ENCODE results near the gene REN. TPM values are rescaled to one million over a fixed set of nuclear protein-coding genes. Genes with fewer than 3 reads are reported as not detected.

REN gene
- not detected for total RNA-seq

DNA sequence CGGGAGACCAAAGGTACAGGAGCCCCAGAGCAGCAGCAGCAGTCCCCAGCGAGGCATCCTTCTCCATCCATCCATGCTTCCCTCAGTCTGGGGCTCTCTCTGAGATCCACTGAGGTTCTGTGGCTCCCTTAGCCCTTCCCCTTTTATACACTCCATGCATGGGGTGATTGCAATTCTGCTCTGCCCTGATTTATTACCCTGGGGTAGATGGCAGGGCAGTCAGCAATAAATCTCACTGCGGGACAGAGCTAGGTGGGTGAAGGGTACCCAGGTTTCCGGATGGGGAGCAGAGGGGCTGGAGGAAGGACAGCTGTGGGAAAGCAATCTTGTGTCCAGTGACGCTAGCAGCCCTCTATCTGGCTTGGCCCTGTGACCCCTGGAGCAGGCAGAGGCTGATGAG lies at the start of gene REN:
REN (minus strand) TSS at position 119 of the 400 bp plus-strand sequence; CDS start at position 75, 44 bp downstream.
- POLR2A ChIA-PET: no interaction called here
- peaks cover 33% of the 10 kb centered on the region for H3K9me3 Mint-ChIP-seq

DNA sequence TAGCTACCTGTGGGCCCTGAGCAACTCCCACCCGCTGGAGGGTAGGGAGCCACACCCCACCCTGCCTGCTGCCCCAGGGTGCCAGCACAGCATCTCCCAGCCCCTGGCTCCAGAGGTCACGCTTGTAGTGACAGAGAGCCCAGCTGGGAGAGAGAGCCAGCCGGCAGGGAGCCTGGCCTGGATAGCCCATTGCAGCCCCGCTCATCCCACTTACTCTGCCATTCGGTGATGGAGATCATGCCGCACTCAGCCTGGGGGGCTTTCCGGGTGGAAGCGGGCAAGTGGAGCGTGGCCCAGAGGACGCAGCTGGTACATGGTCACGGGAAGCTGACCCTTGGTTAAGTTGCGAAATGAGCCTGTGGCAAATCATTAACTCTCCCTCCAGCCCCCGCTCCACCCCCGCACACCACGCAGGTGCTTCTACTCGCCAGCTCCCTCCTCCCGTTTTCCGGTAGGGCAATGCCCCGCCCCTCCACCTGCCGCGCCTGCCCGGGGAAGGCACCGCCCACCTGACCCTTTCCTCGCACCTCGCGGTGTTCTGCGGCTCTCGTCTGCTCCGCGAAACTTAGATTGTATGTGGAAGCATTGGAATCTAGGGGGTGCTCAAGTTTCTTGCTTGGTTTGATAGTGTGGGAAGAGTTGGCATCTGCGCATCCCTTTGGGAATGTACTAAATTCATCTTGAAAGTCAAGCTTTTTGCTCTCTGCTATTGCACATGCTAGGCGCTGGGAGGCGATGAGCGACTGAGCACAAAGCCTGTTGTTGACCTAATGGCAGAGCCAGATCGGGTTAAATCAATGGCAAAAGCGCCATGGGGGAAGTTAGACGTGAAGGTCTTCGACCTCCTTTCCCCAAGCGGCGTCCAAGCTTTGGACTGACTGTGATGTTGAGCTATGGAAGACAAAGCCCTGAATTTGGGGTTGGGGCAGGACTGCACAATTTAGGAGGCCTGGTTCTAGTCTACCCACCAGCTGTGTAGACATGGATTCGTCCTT lies 47.8 kb upstream of the REN start, which contains the start of gene GOLT1A:
GOLT1A (minus strand) TSS at position 321 of the 995 bp plus-strand sequence; CDS start at position 239, 82 bp downstream.
- Mint-ChIP-seq H3K27ac (no peak within 1 kb of the TSS), H3K4me1 (ENCODE audit: low read depth) (peaks cover 3% of the 10 kb centered on the region), H3K4me3 (peak within 1 kb of the TSS; percentile 40), H3K9me3 (no peaks in the 10 kb centered on the region), H3K36me3 (no peaks in the 10 kb centered on the region), H3K27me3 (peaks cover 4% of the 10 kb centered on the region)
- CTCF ChIA-PET: interaction anchor here (1.0 to 1.8 kb wide), 11 partner anchors 45 to 184 kb away, joined by 3 to 20 read pairs (median 4); partner anchors contain the start of gene ETNK2
- POLR2A ChIA-PET: no interaction called here
- DNase-seq: peak; percentile 68
- intact Hi-C loops (cut with micrococcal nuclease): loop anchor here (5.0 kb wide), 1 partner anchor 288 kb away; no protein-coding TSS in a partner anchor

More for the DNA sequence above, at the start of gene REN:
- CTCF ChIA-PET: interaction anchor here (1.2 to 8.7 kb wide), 5 partner anchors 40 to 232 kb away, joined by 3 to 90 read pairs (median 68); partner anchors contain the start of gene PLEKHA6
- no peak for DNase-seq
- Mint-ChIP-seq H3K27ac (no peak within 1 kb of the TSS), H3K4me3 (no peak within 1 kb of the TSS), H3K27me3 (peaks cover 6% of the 10 kb centered on the region), H3K4me1 (ENCODE audit: low read depth) (no peaks in the 10 kb centered on the region), H3K36me3 (peaks cover 7% of the 10 kb centered on the region)
- intact Hi-C loops (cut with micrococcal nuclease): no loop called here

DNA sequence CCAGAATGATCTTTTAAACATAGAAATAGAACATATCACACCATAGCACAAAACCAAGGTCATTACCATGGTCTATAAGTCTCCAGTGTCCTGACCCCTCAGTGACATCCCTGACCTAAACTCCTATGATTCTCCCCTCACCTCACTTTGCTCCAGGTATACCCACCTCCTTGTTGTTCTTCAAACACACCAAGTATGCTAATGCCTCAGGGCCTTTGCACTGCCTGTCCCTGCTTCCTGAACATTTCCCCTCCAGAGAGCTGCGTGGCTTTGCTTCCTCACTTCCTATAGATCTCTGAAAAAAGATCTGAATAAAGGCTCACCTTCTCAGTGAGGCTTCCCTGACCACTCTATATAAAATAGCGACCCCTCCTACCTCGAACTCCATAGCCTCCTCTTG lies 46.6 kb upstream of the REN start:
- H3K4me1 Mint-ChIP-seq (ENCODE audit: low read depth): peaks cover 3% of the 10 kb centered on the region
- no peak overlapping the region for H3K27ac Mint-ChIP-seq
- H3K9me3 Mint-ChIP-seq: no peaks in the 10 kb centered on the region
- POLR2A ChIA-PET: no interaction called here
- peaks cover 5% of the 10 kb centered on the region for H3K27me3 Mint-ChIP-seq
- CTCF ChIA-PET: no interaction called here
- H3K36me3 Mint-ChIP-seq: no peaks in the 10 kb centered on the region
- no peak for DNase-seq
- no peak overlapping the region for H3K4me3 Mint-ChIP-seq
- intact Hi-C loops (cut with micrococcal nuclease): loop anchor here (5.0 kb wide), 1 partner anchor 290 kb away; no protein-coding TSS in a partner anchor

DNA sequence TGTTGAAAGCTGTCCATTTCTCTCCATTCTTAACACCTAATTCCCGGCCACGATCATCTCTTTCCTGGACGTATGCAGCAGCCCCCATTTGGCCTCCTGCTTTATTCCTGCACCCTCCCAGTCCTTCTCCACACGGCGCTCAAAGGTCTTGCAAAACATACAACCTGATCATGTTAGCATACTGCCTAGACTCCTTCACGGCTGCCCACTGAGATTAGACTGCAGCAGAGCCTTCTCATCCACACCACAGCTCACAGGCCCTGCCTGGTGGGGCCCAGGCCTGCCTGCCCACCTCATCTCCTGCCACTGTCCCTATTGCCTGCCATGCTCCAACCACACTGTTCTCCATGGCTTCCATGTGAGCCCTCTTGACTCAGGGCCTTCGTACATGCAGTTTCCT lies 44.9 kb upstream of the REN start:
- CTCF ChIA-PET: interaction anchor here (1.1 to 2.7 kb wide), 3 partner anchors 48 to 152 kb away, joined by 3 to 13 read pairs (median 10); no protein-coding TSS in a partner anchor
- Mint-ChIP-seq H3K27me3 (peaks cover 17% of the 10 kb centered on the region), H3K4me1 (ENCODE audit: low read depth) (peaks cover 8% of the 10 kb centered on the region), H3K9me3 (no peaks in the 10 kb centered on the region), H3K27ac (no peak overlapping the region), H3K4me3 (no peak overlapping the region), H3K36me3 (no peaks in the 10 kb centered on the region)
- DNase-seq: no peak
- POLR2A ChIA-PET: no interaction called here
- intact Hi-C loops (cut with micrococcal nuclease): loop anchor here (5.0 kb wide), 1 partner anchor 291 kb away; no protein-coding TSS in a partner anchor

DNA sequence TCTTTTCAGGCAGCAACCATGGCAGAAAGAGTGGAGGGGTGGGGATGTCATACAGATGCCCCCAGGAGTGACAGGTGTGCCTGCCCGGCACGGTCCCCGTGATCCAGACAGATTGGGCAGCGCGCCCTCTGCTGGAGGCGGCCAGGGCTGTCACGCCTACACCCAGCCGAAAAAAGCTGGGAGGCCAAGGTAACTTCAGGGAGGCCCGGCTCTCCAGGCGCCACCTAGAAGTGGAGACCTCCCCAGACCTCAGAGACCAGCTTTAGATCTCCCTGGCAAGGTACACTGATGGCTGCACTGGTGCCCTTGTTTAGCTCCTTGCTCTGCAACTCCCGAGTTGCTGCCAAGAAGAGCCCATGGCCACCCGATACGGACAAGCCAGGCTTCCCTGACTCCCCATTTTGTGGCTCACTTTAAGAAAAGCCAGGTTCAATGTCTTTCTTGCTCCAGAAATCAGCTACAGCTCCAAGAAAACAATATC lies 41.0 kb upstream of the REN start:
- no peak overlapping the region for H3K4me3 Mint-ChIP-seq
- ChIA-PET POLR2A (no interaction called here), CTCF (interaction anchor here (0.6 to 3.3 kb wide), 40 partner anchors 9 to 1393 kb away, joined by 3 to 70 read pairs (median 4); partner anchors contain the start of genes ETNK2, KISS1 and REN)
- no peaks in the 10 kb centered on the region for H3K36me3 Mint-ChIP-seq
- peaks cover 32% of the 10 kb centered on the region for H3K27me3 Mint-ChIP-seq
- peaks cover 5% of the 10 kb centered on the region for H3K4me1 Mint-ChIP-seq (ENCODE audit: low read depth)
- no peak overlapping the region for H3K27ac Mint-ChIP-seq
- intact Hi-C loops (cut with micrococcal nuclease): loop anchor here (1.0 to 5.0 kb wide), 3 partner anchors 45 to 345 kb away; partner anchors contain the start of gene SNRPE
- H3K9me3 Mint-ChIP-seq: no peaks in the 10 kb centered on the region
- DNase-seq: peak; percentile 81

DNA sequence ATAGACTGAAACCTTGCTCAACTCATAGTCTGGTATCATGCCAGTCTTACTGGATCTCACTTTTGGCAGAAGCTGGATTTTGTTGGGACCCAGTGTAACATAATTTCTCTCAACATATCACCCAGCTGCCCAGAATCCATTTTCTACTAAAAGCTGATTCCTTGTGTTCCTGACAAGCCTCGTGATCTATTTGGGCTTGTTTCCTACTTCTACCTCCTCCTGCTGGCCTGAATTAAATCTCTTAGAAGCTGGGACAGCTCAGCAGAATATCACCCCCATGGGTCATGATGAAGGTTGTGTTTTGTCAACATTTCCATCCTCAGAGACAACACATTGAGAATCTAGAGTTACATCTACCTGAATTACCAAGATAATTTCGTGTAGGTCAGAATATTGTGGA lies 40.0 kb upstream of the REN start:
- no peak for DNase-seq
- no peaks in the 10 kb centered on the region for H3K36me3 Mint-ChIP-seq
- H3K4me1 Mint-ChIP-seq (ENCODE audit: low read depth): peaks cover 5% of the 10 kb centered on the region
- ChIA-PET POLR2A (no interaction called here), CTCF (interaction anchor here (0.7 to 3.3 kb wide), 25 partner anchors 8 to 347 kb away, joined by 3 to 70 read pairs (median 4); partner anchors contain the start of gene REN)
- no peak overlapping the region for H3K27ac Mint-ChIP-seq
- H3K9me3 Mint-ChIP-seq: no peaks in the 10 kb centered on the region
- H3K4me3 Mint-ChIP-seq: no peak overlapping the region
- intact Hi-C loops (cut with micrococcal nuclease): loop anchor here (2.0 to 5.0 kb wide), 2 partner anchors 157 to 344 kb away; partner anchors contain the start of gene SNRPE
- peaks cover 32% of the 10 kb centered on the region for H3K27me3 Mint-ChIP-seq

DNA sequence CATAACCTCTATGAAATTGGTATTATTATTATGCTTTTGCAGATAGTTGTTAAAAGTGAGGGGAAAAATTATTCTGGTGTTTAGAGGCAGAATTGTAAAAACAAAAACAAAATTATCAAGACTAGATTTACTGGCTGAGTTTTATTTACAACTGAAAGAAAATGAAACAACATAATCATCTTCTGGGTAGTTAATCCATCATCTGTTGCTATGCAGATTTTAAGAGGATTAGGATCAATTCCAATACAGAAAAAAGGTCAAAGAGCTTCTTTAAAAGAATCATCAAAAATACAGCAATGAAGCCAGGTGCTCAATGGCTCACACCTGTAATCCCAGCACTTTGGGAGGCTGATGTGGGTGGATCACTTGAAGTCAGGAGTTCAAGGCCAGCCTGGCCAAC lies 39.3 kb upstream of the REN start:
- intact Hi-C loops (cut with micrococcal nuclease): loop anchor here (5.0 kb wide), 1 partner anchor 343 kb away; the partner anchor contains the start of gene SNRPE
- peaks cover 5% of the 10 kb centered on the region for H3K4me1 Mint-ChIP-seq (ENCODE audit: low read depth)
- H3K36me3 Mint-ChIP-seq: no peaks in the 10 kb centered on the region
- POLR2A ChIA-PET: no interaction called here
- H3K4me3 Mint-ChIP-seq: no peak overlapping the region
- no peak for DNase-seq
- peaks cover 32% of the 10 kb centered on the region for H3K27me3 Mint-ChIP-seq
- H3K9me3 Mint-ChIP-seq: no peaks in the 10 kb centered on the region
- H3K27ac Mint-ChIP-seq: no peak overlapping the region
- CTCF ChIA-PET: interaction anchor here (0.8 to 3.3 kb wide), 17 partner anchors 8 to 193 kb away, joined by 3 to 70 read pairs (median 6); partner anchors contain the start of gene REN

DNA sequence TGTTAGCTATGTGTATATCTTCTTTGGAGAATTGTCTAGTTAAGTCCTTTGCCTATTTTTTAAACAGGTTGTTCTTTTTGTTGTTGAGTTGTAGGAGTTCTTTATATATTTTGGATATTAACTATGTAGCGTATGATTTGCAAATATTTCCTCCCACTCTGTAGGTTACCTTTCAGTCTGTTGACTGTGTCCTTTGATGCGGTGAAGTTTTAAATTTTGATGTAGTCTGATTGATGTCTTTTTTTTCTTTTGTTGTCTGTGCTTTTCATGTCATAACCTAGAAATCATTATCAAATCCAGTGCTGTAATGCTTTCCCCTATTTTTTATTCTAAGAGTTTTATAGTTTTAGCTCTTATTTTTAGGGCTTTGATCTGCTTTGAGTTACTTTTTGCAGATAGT lies 38.8 kb upstream of the REN start:
- Mint-ChIP-seq H3K4me3 (no peak overlapping the region), H3K27me3 (peaks cover 31% of the 10 kb centered on the region), H3K27ac (no peak overlapping the region), H3K36me3 (no peaks in the 10 kb centered on the region), H3K9me3 (no peaks in the 10 kb centered on the region), H3K4me1 (ENCODE audit: low read depth) (peaks cover 5% of the 10 kb centered on the region)
- ChIA-PET CTCF (interaction anchor here (1.4 to 3.3 kb wide), 6 partner anchors 12 to 158 kb away, joined by 3 to 70 read pairs (median 32); partner anchors contain the start of gene REN), POLR2A (no interaction called here)
- DNase-seq: no peak
- intact Hi-C loops (cut with micrococcal nuclease): loop anchor here (5.0 kb wide), 1 partner anchor 343 kb away; the partner anchor contains the start of gene SNRPE

DNA sequence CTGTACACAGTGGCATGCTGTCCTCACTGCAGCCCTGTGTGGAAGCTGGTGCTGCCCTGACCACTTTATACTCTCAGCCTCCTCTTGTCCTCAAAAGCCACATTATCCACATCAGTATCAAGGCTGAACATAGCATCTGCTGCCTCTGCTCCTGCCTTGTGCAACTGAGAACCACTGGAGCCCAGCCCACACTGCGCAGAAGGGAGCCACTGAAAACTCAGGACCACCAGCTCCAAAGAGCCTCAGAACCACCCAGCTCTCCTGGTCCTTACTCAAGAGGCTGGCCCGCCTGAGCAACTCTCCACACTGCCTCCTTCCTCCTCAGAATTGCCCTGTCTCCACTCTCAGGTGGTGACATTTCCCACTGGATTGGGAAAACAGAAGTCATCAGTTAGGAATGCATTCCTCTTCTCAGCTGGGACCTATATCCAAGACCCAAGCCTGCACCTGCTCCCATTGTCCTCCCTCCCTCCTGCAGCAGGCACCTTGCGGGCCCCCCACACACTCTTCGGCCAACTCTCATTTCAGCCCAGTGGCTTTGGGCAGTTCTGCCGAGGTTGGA lies 37.1 kb upstream of the REN start:
- no peak for DNase-seq
- H3K4me3 Mint-ChIP-seq: no peak overlapping the region
- POLR2A ChIA-PET: no interaction called here
- no peak overlapping the region for H3K27ac Mint-ChIP-seq
- intact Hi-C loops (cut with micrococcal nuclease): no loop called here
- peaks cover 5% of the 10 kb centered on the region for H3K4me1 Mint-ChIP-seq (ENCODE audit: low read depth)
- H3K27me3 Mint-ChIP-seq: peaks cover 29% of the 10 kb centered on the region
- H3K9me3 Mint-ChIP-seq: no peaks in the 10 kb centered on the region
- CTCF ChIA-PET: interaction anchor here (1.2 kb wide), 1 partner anchor 41 kb away, joined by 4 read pairs; no protein-coding TSS in a partner anchor
- H3K36me3 Mint-ChIP-seq: no peaks in the 10 kb centered on the region

DNA sequence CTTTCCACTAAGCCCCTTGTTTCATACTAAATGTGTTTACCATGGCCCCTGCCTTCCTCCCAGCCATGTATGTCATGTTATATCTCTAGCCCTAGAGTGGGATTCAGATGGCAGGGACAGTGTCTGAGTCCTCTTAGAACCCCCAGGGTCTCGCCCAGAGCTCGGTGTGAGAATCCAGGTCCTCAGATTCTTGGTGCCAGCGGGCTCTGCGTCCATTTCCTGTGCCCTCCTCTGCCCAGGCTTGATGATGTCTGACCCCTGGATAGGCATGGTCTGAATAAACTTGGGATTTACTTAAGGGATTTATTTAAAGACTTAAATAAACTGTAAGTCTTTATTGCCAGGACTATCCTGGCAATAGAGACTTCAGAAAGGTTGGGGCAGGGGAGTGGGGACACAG lies 36.3 kb upstream of the REN start:
- intact Hi-C loops (cut with micrococcal nuclease): no loop called here
- ChIA-PET POLR2A (no interaction called here), CTCF (no interaction called here)
- H3K9me3 Mint-ChIP-seq: no peaks in the 10 kb centered on the region
- no peaks in the 10 kb centered on the region for H3K36me3 Mint-ChIP-seq
- no peak overlapping the region for H3K27ac Mint-ChIP-seq
- H3K4me1 Mint-ChIP-seq (ENCODE audit: low read depth): peaks cover 5% of the 10 kb centered on the region
- no peak overlapping the region for H3K4me3 Mint-ChIP-seq
- H3K27me3 Mint-ChIP-seq: peaks cover 27% of the 10 kb centered on the region
- no peak for DNase-seq

DNA sequence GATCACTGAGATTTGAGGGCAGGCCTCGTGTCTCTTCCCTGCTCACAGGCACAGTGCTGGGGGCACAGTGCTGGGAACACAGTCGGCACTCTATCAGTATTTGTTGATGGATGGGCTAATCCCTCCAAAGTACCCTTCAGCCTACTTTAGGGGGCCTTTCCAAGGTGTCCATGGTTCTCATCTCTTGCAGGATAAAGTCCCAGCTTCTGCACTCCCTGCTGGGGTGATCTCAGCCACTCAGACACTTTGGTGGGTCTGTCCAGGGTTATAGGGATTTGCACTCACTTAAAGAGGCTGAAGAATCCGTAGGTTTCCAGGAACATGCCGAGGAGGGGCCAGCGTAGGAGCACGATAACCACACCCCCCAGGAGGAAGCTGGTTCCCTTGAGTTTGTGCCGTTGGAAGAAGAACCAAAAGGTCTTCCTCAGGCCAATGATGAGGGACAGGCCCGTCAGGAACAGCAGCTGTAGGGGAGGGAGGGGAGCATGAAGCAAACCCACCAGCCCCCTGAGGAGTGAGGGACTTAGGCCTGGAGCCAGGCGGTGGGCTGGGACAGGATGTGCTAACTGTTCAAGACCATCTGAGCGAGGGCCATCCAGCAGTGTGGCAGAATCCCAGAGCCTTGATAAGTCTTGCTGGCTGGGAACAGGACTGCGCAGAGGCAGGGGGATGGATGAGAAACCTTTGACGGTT lies 35.4 kb upstream of the REN start:
- intact Hi-C loops (cut with micrococcal nuclease): no loop called here
- CTCF ChIA-PET: interaction anchor here (1.5 kb wide), 1 partner anchor 39 kb away, joined by 3 read pairs; no protein-coding TSS in a partner anchor
- DNase-seq: no peak
- Mint-ChIP-seq H3K27ac (no peak overlapping the region), H3K4me3 (no peak overlapping the region), H3K36me3 (no peaks in the 10 kb centered on the region), H3K9me3 (no peaks in the 10 kb centered on the region), H3K27me3 (peaks cover 21% of the 10 kb centered on the region), H3K4me1 (ENCODE audit: low read depth) (no peaks in the 10 kb centered on the region)
- POLR2A ChIA-PET: no interaction called here
